ENCODE measurements around the gene CLMP. TPM values are rescaled to one million over a fixed set of nuclear protein-coding genes. Genes with fewer than 3 reads are reported as not detected.

CLMP gene
- total and polyA plus RNA-seq, 9 of the 15 experiments (the other 6 are each of a cell fraction or from before 2014, with no cell fraction given), result 0.02 to 0.15 (median 0.03) TPM; not detected in 6

- WGBS (ENCODE audit: insufficient coverage, low coverage, missing lambda C conversion rate), result 5% methylated on average over 3 of the region's 3 CpGs
- in situ Hi-C loops (cut with MboI), result no loop called here
- intact Hi-C loops (cut with micrococcal nuclease), result no loop called here
- Histone ChIP-seq H3K4me1 (replicated peaks in 1 of 2; ENCODE audit: control insufficient read depth in 2 of 2, insufficient read depth in 2 of 2, low read length in 2 of 2) (no peaks in the 10 kb centered on the region), H3K4me2 (ENCODE audit: insufficient read depth, low read length) (no peak overlapping the region), H2AFZ (ENCODE audit: low read depth, low read length) (no peak overlapping the region), H3K9me1 (ENCODE audit: control insufficient read depth, insufficient read depth, low read length) (no peaks in the 10 kb centered on the region), H3K36me3 (ENCODE audit: control insufficient read depth, insufficient read depth, low read length) (no peaks in the 10 kb centered on the region), H3K4me3 (no peak overlapping the region), H3K9ac (ENCODE audit: insufficient read depth in 1 of 2, low read depth in 2 of 2, low read length in 2 of 2) (no peak overlapping the region), H4K20me1 (replicated peaks; ENCODE audit: control insufficient read depth, insufficient read depth, low read length) (no peaks in the 10 kb centered on the region), H3K79me2 (ENCODE audit: control insufficient read depth, insufficient read depth, low read length) (no peaks in the 10 kb centered on the region), H3K27ac (ENCODE audit: extremely low read depth, low read depth, low read length) (no peak overlapping the region), H3K27me3 (ENCODE audit: control insufficient read depth in 2 of 2, insufficient read depth in 2 of 2, low read length in 2 of 2) (peaks cover 21 to 33% of the 10 kb centered on the region in 2 experiments; a peak in 4 of 5 replicates), H3K9me3 (replicated peaks; ENCODE audit: control insufficient read depth, insufficient read depth, low read depth, low read length) (no peaks in the 10 kb centered on the region)
- ATAC-seq (no peak), DNase-seq (ENCODE audit: extremely low read depth in 1 of 4, low spot score in 3 of 4) (no peak), FAIRE-seq (no peak)
- CTCF ChIA-PET (ENCODE audit: low intra/inter-chr PET ratio), result no interaction called here
- POLR2A ChIA-PET, result interaction anchor here (0.7 to 3.9 kb wide), 4 partner anchors 9 to 218 kb away, joined by 3 to 20 read pairs (median 6); partner anchors contain the start of gene HSPA8
- no TSS peak for BruUV-seq (replicated peaks)
- no peak for TF ChIP-seq DPF2 (IDR thresholded peaks at IDR 0.05)
- TF ChIP-seq SMARCA5 (IDR thresholded peaks at IDR 0.05), result no peak
- TF ChIP-seq GATAD2B (IDR thresholded peaks at IDR 0.05; ENCODE audit: borderline replicate concordance), result no peak
- no peak for TF ChIP-seq ZBTB2 (IDR thresholded peaks at IDR 0.05)
- TF ChIP-seq ZBTB9 (CRISPR knock-in tag; IDR thresholded peaks at IDR 0.05), result no peak
- TF ChIP-seq RBBP5 (IDR thresholded peaks at IDR 0.05; ENCODE audit: borderline replicate concordance, insufficient read depth, low read length, poor library complexity, severe bottlenecking), result no peak
- no peak for TF ChIP-seq SUPT5H (IDR thresholded peaks at IDR 0.05)
- no peak for TF ChIP-seq ZNF24 (IDR thresholded peaks at IDR 0.05)
- TF ChIP-seq SAFB2 (IDR thresholded peaks at IDR 0.05; ENCODE audit: borderline replicate concordance, low read depth, low read length, severe bottlenecking), result no peak
- no peak for TF ChIP-seq ILK (tag; IDR thresholded peaks at IDR 0.05; ENCODE audit: borderline replicate concordance, low read depth)
- no peak for TF ChIP-seq NEUROD1 (IDR thresholded peaks at IDR 0.05; ENCODE audit: borderline replicate concordance, low read depth, low read length, partially characterized antibody)
- no peak for TF ChIP-seq IRF1 (CRISPR knock-in tag; IDR thresholded peaks at IDR 0.05; ENCODE audit: borderline replicate concordance)
- TF ChIP-seq HMGN3 (IDR thresholded peaks at IDR 0.05; ENCODE audit: borderline replicate concordance, extremely low read depth, insufficient read length, low read depth, low read length), result no peak
- no peak for TF ChIP-seq CREB5 (CRISPR knock-in tag; IDR thresholded peaks at IDR 0.05)
- TF ChIP-seq NKRF (IDR thresholded peaks at IDR 0.05; ENCODE audit: borderline replicate concordance), result no peak
Observed at GRCh38 chr11:123047947-123048293, 147.1 kb downstream of the CLMP start.

Data from K562 (cell line).